Suprapubic skin (tissue), 4 donors: Measurements from ENCODE around the gene RAP1GAP. TPM values are rescaled to one million over a fixed set of nuclear protein-coding genes. Genes with fewer than 3 reads are reported as not detected.

Experiments
- DNase-seq, 2 donors: peaks; one replicate each; pipeline ENCODE4 v3.0.0-alpha.2; 2019; ENCODE audit warnings: low spot score in 2 of 2
- H3K27ac ChIP-seq: fragments of 200-600 bp; sonication (generic); one replicate; pipeline ENCODE4 v1.5.1; 2019
- H3K27me3 ChIP-seq: fragments of 200-600 bp; sonication (generic); one replicate; pipeline ENCODE4 v1.5.1; 2019
- H3K36me3 ChIP-seq: fragments of 200-600 bp; sonication (generic); one replicate; pipeline ENCODE4 v1.5.1; 2019
- H3K4me1 ChIP-seq: fragments of 200-600 bp; sonication (generic); one replicate; pipeline ENCODE4 v1.5.1; 2019
- H3K4me3 ChIP-seq: fragments of 200-600 bp; sonication (generic); one replicate; pipeline ENCODE4 v1.5.1; 2019; ENCODE audit warnings: mild to moderate bottlenecking
- H3K9me3 ChIP-seq: fragments of 200-600 bp; sonication (generic); one replicate; pipeline ENCODE4 v1.5.1; 2019
- CTCF ChIP-seq, 2 donors: fragments of 200-600 bp in 1 of 2; fragments of 450-650 bp in 1 of 2; sonication (generic) in 1 of 2; IDR thresholded peaks; one replicate each; pipeline ENCODE4 v1.5.1; 2016 to 2019; ENCODE audit warnings: antibody characterized with exemption in 2 of 2, mild to moderate bottlenecking in 1 of 2, moderate library complexity in 1 of 2
- EP300 ChIP-seq: sonication (generic); formaldehyde crosslinking; IDR thresholded peaks from one replicate; pipeline ENCODE4 v1.6.1; 2017; ENCODE audit warnings: antibody characterized with exemption
- POLR2A ChIP-seq, 2 donors: fragments of 450-650 bp; IDR thresholded peaks; one replicate each; pipeline ENCODE4 v1.6.1; 2017; ENCODE audit warnings: antibody characterized with exemption in 2 of 2, mild to moderate bottlenecking in 2 of 2, moderate library complexity in 2 of 2
- POLR2AphosphoS5 ChIP-seq, 3 donors: sonication (generic); formaldehyde crosslinking; IDR thresholded peaks; one replicate each; pipeline ENCODE4 v1.6.1; 2017; ENCODE audit warnings: antibody characterized with exemption in 3 of 3
- WGBS: methylation state at CpG from one replicate; pipeline ENCODE4 v1.1.5; 2018; 5-methylcytosine and 5-hydroxymethylcytosine counted together
- total RNA-seq, 4 donors: library from RNA; depleted of rRNA; stranded (reverse); fragments of >200 nt; gene quantifications; one replicate each; pipeline ENCODE4 v1.1.0, GENCODE V29; 2016

RAP1GAP gene
- total RNA-seq, 4 donors from 2014 or later = 1.5 to 4.9 (median 3.6) TPM

- TF ChIP-seq EP300 = no peak
- no peak for TF ChIP-seq POLR2AphosphoS5 (IDR thresholded peaks at IDR 0.05)
- no peak for TF ChIP-seq CTCF (IDR thresholded peaks at IDR 0.05)
- no peak overlapping the region for H3K27ac ChIP-seq
- no peaks in the 10 kb centered on the region for H3K9me3 ChIP-seq
- H3K27me3 ChIP-seq = no peaks in the 10 kb centered on the region
- DNase-seq = no peak
- no peaks in the 10 kb centered on the region for H3K36me3 ChIP-seq
- WGBS = 93% methylated on average over 3 of the region's 17 CpGs
- no peaks in the 10 kb centered on the region for H3K4me1 ChIP-seq
- no peak overlapping the region for H3K4me3 ChIP-seq
Measured at GRCh38 chr1:21563971-21564370, 105.2 kb downstream of the RAP1GAP start.

GRCh38 chr1:21562896-21563295 lies 106.3 kb downstream of the RAP1GAP start:
- Histone ChIP-seq H3K4me1 (no peaks in the 10 kb centered on the region), H3K27me3 (peaks cover 7% of the 10 kb centered on the region), H3K9me3 (no peaks in the 10 kb centered on the region), H3K4me3 (no peak overlapping the region), H3K27ac (no peak overlapping the region), H3K36me3 (no peaks in the 10 kb centered on the region)
- WGBS = 100% methylated on average over 5 of the region's 15 CpGs
- DNase-seq = no peak
- no peak for TF ChIP-seq POLR2AphosphoS5 (IDR thresholded peaks at IDR 0.05)
- no peak for TF ChIP-seq CTCF (IDR thresholded peaks at IDR 0.05)
- no peak for TF ChIP-seq EP300
- no peak for TF ChIP-seq POLR2A (IDR thresholded peaks at IDR 0.05)

GRCh38 chr1:21560916-21561638 lies 108.1 kb downstream of the RAP1GAP start:
- Histone ChIP-seq H3K27ac (no peak overlapping the region), H3K27me3 (peaks cover 13% of the 10 kb centered on the region), H3K4me3 (no peak overlapping the region), H3K9me3 (no peaks in the 10 kb centered on the region), H3K36me3 (no peaks in the 10 kb centered on the region), H3K4me1 (no peaks in the 10 kb centered on the region)
- DNase-seq = no peak
- WGBS = 95% methylated on average over 4 of the region's 12 CpGs
- no peak for TF ChIP-seq EP300
- no peak for TF ChIP-seq POLR2A (IDR thresholded peaks at IDR 0.05)
- TF ChIP-seq CTCF (IDR thresholded peaks at IDR 0.05) = no peak
- no peak for TF ChIP-seq POLR2AphosphoS5 (IDR thresholded peaks at IDR 0.05)

DNA sequence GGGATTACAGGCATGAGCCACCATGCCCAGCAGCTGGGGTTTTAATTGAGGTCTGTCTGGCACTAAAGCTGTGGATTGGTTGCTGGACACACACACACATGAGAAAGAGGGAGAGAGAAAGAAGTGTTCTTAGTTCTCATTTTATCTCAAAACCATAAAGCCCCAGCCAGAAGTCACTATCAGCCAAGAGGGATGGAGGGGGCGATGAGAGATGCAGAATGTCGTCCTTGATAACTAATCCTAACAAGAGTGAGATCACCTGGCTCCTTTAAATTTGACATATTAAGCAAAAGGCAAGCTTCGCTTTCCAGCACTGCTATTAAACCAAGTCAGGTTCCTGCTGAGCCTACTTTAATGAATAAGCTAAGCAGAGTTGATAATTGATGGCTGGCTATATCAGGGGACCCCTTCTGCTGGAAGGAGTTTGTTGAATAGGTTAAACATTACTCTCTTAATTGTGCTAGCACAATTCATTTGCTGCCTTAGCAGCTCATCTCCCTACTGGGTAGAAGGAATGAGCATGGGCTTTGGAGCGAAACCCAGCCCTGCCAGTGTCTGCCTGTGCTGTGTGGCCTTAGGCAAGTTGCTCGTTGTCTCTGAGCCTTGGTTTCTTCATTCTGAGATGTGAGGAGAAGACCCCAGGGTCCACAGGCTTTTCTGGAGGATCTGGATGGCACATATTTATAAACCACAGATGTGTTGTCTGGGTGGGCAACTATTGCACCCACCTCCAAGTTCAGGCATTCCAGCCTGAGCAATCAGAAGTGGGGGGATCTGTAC lies 109.2 kb downstream of the RAP1GAP start:
- Histone ChIP-seq H3K27me3 (peaks cover 13% of the 10 kb centered on the region), H3K4me1 (no peaks in the 10 kb centered on the region), H3K27ac (no peak overlapping the region), H3K9me3 (no peaks in the 10 kb centered on the region), H3K4me3 (no peak overlapping the region), H3K36me3 (no peaks in the 10 kb centered on the region)
- DNase-seq = no peak
- TF ChIP-seq CTCF (IDR thresholded peaks at IDR 0.05) (no peak), EP300 (no peak), POLR2AphosphoS5 (IDR thresholded peaks at IDR 0.05) (no peak), POLR2A (IDR thresholded peaks at IDR 0.05) (no peak)
- 77% methylated on average over 5 of the region's 5 CpGs for WGBS
